ENCODE results near the gene CUEDC2.
A peak's percentile ranks its signal among the peaks of the same experiment; 100 is the strongest.

CUEDC2 gene

DNA sequence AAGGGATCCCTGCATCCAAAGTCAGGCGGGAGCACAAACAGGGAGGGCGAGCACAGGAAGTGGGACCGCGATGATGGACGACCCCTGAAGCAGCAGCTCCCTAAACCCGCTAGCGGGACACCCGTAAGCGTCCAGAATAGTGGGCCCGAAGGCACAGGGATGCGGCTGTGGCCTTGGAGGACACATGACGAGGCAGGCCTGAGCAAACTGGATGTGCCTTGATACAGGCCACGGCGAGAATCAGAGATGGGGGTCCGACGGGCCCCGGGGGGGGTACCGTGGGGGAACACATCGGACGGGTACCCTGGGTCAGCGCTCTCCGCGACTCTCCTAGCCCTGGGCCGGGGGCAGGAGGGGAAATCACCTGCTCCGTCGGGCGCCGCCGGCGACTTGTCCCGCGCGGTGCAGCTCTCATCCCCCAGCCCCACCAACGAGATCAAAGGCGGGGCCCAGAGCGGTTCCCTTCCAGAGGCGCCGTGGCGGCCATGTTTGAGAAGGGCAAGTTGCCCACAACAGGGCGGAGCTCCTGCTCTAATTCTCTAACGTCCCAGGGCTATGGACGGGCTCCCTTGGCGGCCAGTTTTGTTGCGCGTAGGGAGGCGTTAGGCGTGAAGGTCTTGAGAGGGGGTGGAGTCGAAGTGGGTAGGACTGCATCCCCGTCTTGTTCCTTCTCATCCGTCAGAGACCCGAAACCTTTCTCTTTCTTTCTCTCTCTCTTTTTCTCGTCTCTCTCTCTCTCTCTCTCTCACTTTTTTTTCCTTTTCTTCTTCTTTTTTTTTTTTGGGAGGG lies at the start of gene CUEDC2:
TSS of gene CUEDC2 (minus strand) at position 413 of the 789 bp plus-strand sequence. CDS start 7,386 bp downstream, outside the sequence.
- TF ChIP-seq CTCF (conservative IDR thresholded peaks at IDR 0.05; ENCODE audit: low read length) = no peak

DNA sequence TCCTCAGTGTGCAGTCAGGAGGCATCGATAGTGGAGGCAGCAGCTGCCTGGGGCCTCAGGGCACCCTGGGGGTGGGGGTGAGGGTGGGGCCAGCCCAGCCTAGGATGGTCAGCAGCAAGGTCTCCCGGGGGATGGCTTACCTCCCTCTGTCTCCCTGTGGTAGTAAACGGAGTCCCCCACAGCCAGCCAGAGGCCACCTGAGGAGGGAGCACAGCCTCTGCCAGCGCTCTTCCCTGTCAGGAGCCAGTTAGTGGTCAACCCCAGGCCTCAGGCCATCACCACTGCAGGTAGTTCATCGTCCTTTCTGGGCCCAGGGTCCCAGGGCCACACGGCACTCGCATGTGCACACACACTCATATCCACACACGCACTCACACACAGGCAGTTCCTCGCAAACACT lies 48.0 kb upstream of the CUEDC2 start:
- no peak for TF ChIP-seq CTCF (conservative IDR thresholded peaks at IDR 0.05; ENCODE audit: low read length)
- no peak overlapping the region for H3K4me3 ChIP-seq (ENCODE audit: low read length)
- no peak for DNase-seq (ENCODE audit: low read depth)

More for the DNA sequence above, at the start of gene CUEDC2:
- DNase-seq (ENCODE audit: low read depth) = peak; percentile 96
- H3K4me3 ChIP-seq (ENCODE audit: low read length) = peak within 1 kb of the TSS; percentile 94

- DNase-seq (ENCODE audit: low read depth) = no peak
- H3K4me3 ChIP-seq (ENCODE audit: low read length) = no peak overlapping the region
- no peak for TF ChIP-seq CTCF (conservative IDR thresholded peaks at IDR 0.05; ENCODE audit: low read length)
These were observed 47.3 kb upstream of the CUEDC2 start for GRCh38 chr10:102479651-102480050.

DNA sequence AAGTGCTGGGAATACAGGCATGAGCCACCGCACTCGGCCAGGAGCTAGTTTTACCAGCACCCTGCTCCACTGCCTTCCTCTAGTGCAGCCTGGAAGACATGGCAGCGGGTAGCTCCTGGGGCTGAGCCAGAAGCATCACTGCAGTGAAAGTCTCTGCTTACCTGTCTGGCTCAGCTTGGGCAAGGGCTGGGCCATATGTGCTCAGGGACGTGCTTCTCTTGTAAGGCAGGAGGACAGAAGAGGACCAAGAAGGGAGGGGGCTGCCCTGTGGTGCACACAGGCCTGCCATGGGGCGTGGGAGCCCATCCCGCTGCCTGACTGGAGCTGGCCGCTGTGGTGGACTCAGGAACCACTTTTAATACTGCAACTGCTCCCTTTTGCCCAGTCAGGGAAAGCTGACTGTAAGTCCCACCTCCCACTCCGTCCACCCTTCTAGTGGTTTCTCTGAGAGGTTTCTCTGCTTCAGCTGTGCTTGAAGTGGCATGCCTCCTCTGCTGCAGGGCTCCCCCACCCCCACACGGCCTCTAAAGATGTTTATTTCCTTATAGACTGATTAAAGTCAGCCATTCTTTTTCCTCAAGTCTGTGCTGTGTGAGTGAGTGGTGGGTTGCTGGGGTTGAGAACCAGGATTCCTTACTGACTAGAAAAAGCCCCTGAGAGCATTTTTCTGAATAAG lies 44.2 kb upstream of the CUEDC2 start:
- no peak for DNase-seq (ENCODE audit: low read depth)
- no peak for TF ChIP-seq CTCF (conservative IDR thresholded peaks at IDR 0.05; ENCODE audit: low read length)
- H3K4me3 ChIP-seq (ENCODE audit: low read length) = no peak overlapping the region

- DNase-seq (ENCODE audit: low read depth) = no peak
- no peak overlapping the region for H3K4me3 ChIP-seq (ENCODE audit: low read length)
- no peak for TF ChIP-seq CTCF (conservative IDR thresholded peaks at IDR 0.05; ENCODE audit: low read length)
These were observed 43.2 kb upstream of the CUEDC2 start for GRCh38 chr10:102475451-102476040.

DNA sequence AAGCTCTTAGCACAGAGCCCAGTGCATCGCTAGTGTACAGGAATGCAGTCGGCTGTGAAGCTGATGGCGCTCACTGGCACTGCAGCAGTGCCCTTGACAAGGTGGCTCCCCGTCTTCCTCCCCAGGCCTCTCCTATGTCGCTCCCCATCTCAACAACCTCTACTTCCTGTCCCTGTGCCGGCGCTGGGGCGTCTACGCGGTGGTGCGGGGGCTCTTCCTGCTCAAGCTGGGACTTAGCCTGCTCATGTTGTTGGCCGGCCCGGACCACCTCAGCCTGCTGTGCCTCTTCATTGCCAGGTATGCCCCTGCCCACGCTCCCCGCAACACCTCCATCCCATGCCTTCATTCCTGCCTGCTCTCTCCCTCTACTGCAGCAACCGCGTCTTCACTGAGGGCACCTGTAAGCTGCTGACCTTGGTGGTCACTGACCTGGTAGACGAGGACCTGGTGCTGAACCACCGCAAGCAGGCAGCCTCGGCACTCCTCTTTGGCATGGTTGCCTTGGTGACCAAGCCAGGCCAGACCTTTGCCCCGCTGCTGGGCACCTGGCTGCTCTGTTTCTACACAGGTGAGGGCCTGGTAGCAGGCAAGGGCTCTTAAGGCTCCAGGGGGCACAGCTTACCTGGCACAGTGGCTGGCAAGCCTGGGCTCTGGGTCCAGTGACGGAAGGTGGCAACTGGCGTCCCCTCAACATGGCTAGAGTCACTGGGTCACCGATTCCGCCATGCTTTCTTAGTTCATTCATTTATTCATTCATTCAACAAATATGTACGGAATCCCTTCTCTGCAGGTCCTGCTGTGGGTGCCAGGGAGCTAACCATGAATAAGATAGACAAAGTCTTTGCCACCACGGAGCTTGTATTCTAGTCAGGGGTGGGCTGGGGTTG lies 41.3 kb upstream of the CUEDC2 start:
- no peak for DNase-seq (ENCODE audit: low read depth)
- no peak for TF ChIP-seq CTCF (conservative IDR thresholded peaks at IDR 0.05; ENCODE audit: low read length)
- H3K4me3 ChIP-seq (ENCODE audit: low read length) = no peak overlapping the region
